SK-N-SH (cell line): ENCODE results near the gene TMEM109. TPM values are rescaled to one million over a fixed set of nuclear protein-coding genes. Genes with fewer than 3 reads are reported as not detected.
A peak's percentile ranks its signal among the peaks of the same experiment; 100 is the strongest.

Experiments used
- CTCF ChIA-PET: fragments of 300-600, 350-600 bp; formaldehyde crosslinking; extraction: SDS; loops from one replicate; lab custom pipeline; 2021; lab: Yijun Ruan, JAX
- POLR2A ChIA-PET: fragments of 350-600 bp; sonication (Branson Sonifier 250); formaldehyde crosslinking; extraction: SDS; loops from one replicate; lab custom pipeline; 2020; ENCODE audit warnings: antibody characterized with exemption, inconsistent platforms; lab: Yijun Ruan, JAX
- DNase-seq: peaks from one replicate; pipeline ENCODE4 v3.0.0; 2012
- H2AFZ ChIP-seq: fragments of 200-600 bp; sonication (generic); 2 replicates; pipeline ENCODE4 v1.8.1; 2016; ENCODE audit warnings: antibody characterized with exemption, mild to moderate bottlenecking, low read depth
- H3F3A ChIP-seq: fragments of 200-600 bp; sonication (generic); replicated peaks from 2 replicates; pipeline ENCODE3; 2016; ENCODE audit warnings: antibody characterized with exemption, mild to moderate bottlenecking; ENCODE audit not compliant: insufficient read depth
- H3K27ac ChIP-seq, 2 experiments: fragments of 200-500 bp in 1 of 2; fragments of 200-600 bp in 1 of 2; sonication (Bioruptor generic) in 1 of 2; sonication (generic), shearing (Covaris generic) in 1 of 2; 2 replicates each; pipeline versions ENCODE4 v1.5.1 to v1.6.1; 2014 to 2016; ENCODE audit warnings: low read depth in 2 of 2, inconsistent platforms in 1 of 2, low read length in 1 of 2, mild to moderate bottlenecking in 1 of 2, mixed read lengths in 1 of 2
- H3K27me3 ChIP-seq: fragments of 200-600 bp; sonication (generic), shearing (Covaris generic); 2 replicates; pipeline ENCODE4 v1.6.1; 2016; ENCODE audit warnings: mixed run types; ENCODE audit not compliant: insufficient read depth
- H3K36me3 ChIP-seq, 2 experiments: fragments of 200-500 bp in 1 of 2; fragments of 200-600 bp in 1 of 2; sonication (Bioruptor generic) in 1 of 2; sonication (generic) in 1 of 2; replicated peaks in 1 of 2; 2 replicates each; pipeline versions ENCODE3 to v1.5.1; 2014 to 2016; ENCODE audit warnings: low read length in 1 of 2, mild to moderate bottlenecking in 1 of 2; ENCODE audit not compliant: insufficient read depth in 2 of 2, control insufficient read depth in 1 of 2
- H3K4me1 ChIP-seq, 2 experiments: fragments of 200-500 bp in 1 of 2; fragments of 200-600 bp in 1 of 2; sonication (Bioruptor generic) in 1 of 2; sonication (generic), shearing (Covaris generic) in 1 of 2; 2 replicates each; pipeline versions ENCODE4 v1.5.1 to v1.6.1; 2014 to 2016; ENCODE audit warnings: low read depth in 1 of 2, low read length in 1 of 2, mixed run types in 1 of 2; ENCODE audit not compliant: insufficient read depth in 2 of 2, control insufficient read depth in 1 of 2
- H3K4me2 ChIP-seq: fragments of 200-600 bp; sonication (generic), shearing (Covaris generic); 2 replicates; pipeline ENCODE4 v1.6.1; 2017; ENCODE audit warnings: mixed run types
- H3K4me3 ChIP-seq, 2 experiments: fragments of 200-500 bp in 1 of 2; fragments of 200-600 bp in 1 of 2; sonication (Bioruptor generic) in 1 of 2; sonication (generic), shearing (Covaris generic) in 1 of 2; 2 replicates each; pipeline versions ENCODE4 v1.5.1 to v1.8.1; 2014 to 2016; ENCODE audit warnings: low read depth in 2 of 2, inconsistent platforms in 1 of 2, low read length in 1 of 2, mild to moderate bottlenecking in 1 of 2, mixed read lengths in 1 of 2, moderate library complexity in 1 of 2
- H3K79me2 ChIP-seq: fragments of 200-600 bp; sonication (generic); 2 replicates; pipeline ENCODE4 v1.8.1; 2017; ENCODE audit warnings: mild to moderate bottlenecking; ENCODE audit not compliant: insufficient read depth
- H3K9ac ChIP-seq: fragments of 200-600 bp; sonication (generic); 2 replicates; pipeline ENCODE4 v1.6.1; 2017; ENCODE audit warnings: mixed run types
- H3K9me2 ChIP-seq: fragments of 200-600 bp; sonication (generic); 2 replicates; pipeline ENCODE4 v1.6.1; 2017; ENCODE audit warnings: mixed run types
- H3K9me3 ChIP-seq: fragments of 200-600 bp; sonication (generic); 2 replicates; pipeline ENCODE4 v1.6.1; 2017; ENCODE audit warnings: mixed run types, mild to moderate bottlenecking, moderate library complexity
- H4K20me1 ChIP-seq: fragments of 200-600 bp; sonication (generic); 2 replicates; pipeline ENCODE4 v1.6.1; 2017; ENCODE audit warnings: mild to moderate bottlenecking, mixed run types; ENCODE audit not compliant: insufficient read depth
- CHD2 ChIP-seq: fragments of 150-350 bp; IDR thresholded peaks from 2 replicates; pipeline ENCODE4 v1.6.1; 2018; ENCODE audit warnings: low read length; ENCODE audit not compliant: partially characterized antibody
- ELF1 ChIP-seq: IDR thresholded peaks from 2 replicates; pipeline ENCODE4 v1.4.0; 2012
- EP300 ChIP-seq, 2 experiments: IDR thresholded peaks; 2 replicates each; pipeline versions ENCODE4 v1.4.0 to v1.6.1; 2012; ENCODE audit warnings: borderline replicate concordance in 1 of 2, low read depth in 1 of 2, low read length in 1 of 2
- EZH2phosphoT487 ChIP-seq: fragments of 200-600 bp; sonication (generic); IDR thresholded peaks from 2 replicates; pipeline ENCODE4 v1.6.1; 2017; ENCODE audit warnings: low read depth, mixed run types, mild to moderate bottlenecking, antibody characterized with exemption, moderate library complexity, borderline replicate concordance
- FOSL2 ChIP-seq: IDR thresholded peaks from 2 replicates; pipeline ENCODE4 v1.4.0; 2012; ENCODE audit warnings: low read depth, mild to moderate bottlenecking, moderate library complexity, borderline replicate concordance
- GABPA ChIP-seq: IDR thresholded peaks from 2 replicates; pipeline ENCODE4 v1.4.0; 2012; ENCODE audit warnings: low read depth, mild to moderate bottlenecking
- MXI1 ChIP-seq: IDR thresholded peaks from 2 replicates; pipeline ENCODE4 v1.6.1; 2012; ENCODE audit warnings: mild to moderate bottlenecking, low read depth, low read length, improper control_type of control experiment
- NFIC ChIP-seq: IDR thresholded peaks from 2 replicates; pipeline ENCODE4 v1.4.0; 2012; ENCODE audit warnings: borderline replicate concordance
- NRF1 ChIP-seq: IDR thresholded peaks from 2 replicates; pipeline ENCODE4 v1.6.1; 2012; ENCODE audit warnings: low read depth, mild to moderate bottlenecking, low read length
- POLR2AphosphoS5 ChIP-seq: IDR thresholded peaks from 2 replicates; pipeline ENCODE4 v1.6.1; 2012; ENCODE audit warnings: low read depth, low read length
- RCOR1 ChIP-seq: fragments of 150-350 bp; IDR thresholded peaks from 2 replicates; pipeline ENCODE4 v1.6.1; 2017; ENCODE audit warnings: antibody characterized with exemption, low read length
- REST ChIP-seq: IDR thresholded peaks from 2 replicates; pipeline ENCODE4 v1.6.1; 2012; ENCODE audit warnings: mild to moderate bottlenecking, low read depth, low read length, moderate library complexity
- SIN3A ChIP-seq: IDR thresholded peaks from 2 replicates; pipeline ENCODE4 v1.6.1; 2012; ENCODE audit warnings: low read depth, mild to moderate bottlenecking, low read length, moderate library complexity, borderline replicate concordance
- TAF1 ChIP-seq: IDR thresholded peaks from 2 replicates; pipeline ENCODE4 v1.6.1; 2012; ENCODE audit warnings: low read depth, mild to moderate bottlenecking, low read length, moderate library complexity, borderline replicate concordance
- TEAD4 ChIP-seq: IDR thresholded peaks from 2 replicates; pipeline ENCODE4 v1.4.0; 2012; ENCODE audit warnings: mild to moderate bottlenecking, borderline replicate concordance; ENCODE audit not compliant: insufficient read depth
- USF1 ChIP-seq: IDR thresholded peaks from 2 replicates; pipeline ENCODE4 v1.4.0; 2012; ENCODE audit warnings: low read depth, borderline replicate concordance
- WGBS: methylation state at CpG from one replicate; pipeline ENCODE4 v1.1.6; 2017; ENCODE audit warnings: low lambda C conversion rate; 5-methylcytosine and 5-hydroxymethylcytosine counted together
- polyA plus RNA-seq, 3 experiments: library from polyadenylated mRNA; depleted of rRNA; stranded (reverse); fragments of >200 nt; gene quantifications; 2 replicates each; pipeline ENCODE4 v1.2.3, GENCODE V29; 2012
- TF ChIP-seq, protein P1 (sequence below): IDR thresholded peaks from 2 replicates; pipeline ENCODE4 v1.4.0; 2012; ENCODE audit warnings: low read depth
- TF ChIP-seq, protein P2 (sequence below): IDR thresholded peaks from 2 replicates; pipeline ENCODE4 v1.4.0; 2012; ENCODE audit warnings: low read depth, borderline replicate concordance

TMEM109 gene
- polyA plus RNA-seq, 1 of the 3 experiments (the other 2 are of a cell fraction) = 52.7 TPM

GRCh38 chr11:60906132-60906972, 7.6 kb upstream of the TMEM109 start, which contains the start of gene PRPF19:
Gene PRPF19 (minus strand): TSS chr11:60906585. CDS start chr11:60906382, 203 bp downstream.
- peak within 1 kb of the TSS; percentile 92 for H3K4me2 ChIP-seq
- H3K9me3 ChIP-seq = no peaks in the 10 kb centered on the region
- DNase-seq = peak; percentile 97
- H3K79me2 ChIP-seq = peaks cover 43% of the 10 kb centered on the region
- H3K27ac ChIP-seq = peak within 1 kb of the TSS; percentile 83 to 90
- H2AFZ ChIP-seq = peak within 1 kb of the TSS; percentile 83
- peaks cover 0 to 17% of the 10 kb centered on the region in 2 experiments; a peak in 2 of 4 replicates for H3K4me1 ChIP-seq
- 0% methylated on average over 18 of the region's 75 CpGs for WGBS
- H3K4me3 ChIP-seq = peak within 1 kb of the TSS; percentile 92 to 99
- peaks cover 23% of the 10 kb centered on the region for H4K20me1 ChIP-seq
- POLR2A ChIA-PET = interaction anchor here (2.2 kb wide), 1 partner anchor 8 kb away, joined by 8 read pairs; the partner anchor contains the start of gene TMEM109
- H3K9me2 ChIP-seq = no peaks in the 10 kb centered on the region
- no peaks in the 10 kb centered on the region for H3F3A ChIP-seq
- H3K36me3 ChIP-seq = peaks cover 9 to 26% of the 10 kb centered on the region in 2 experiments
- peak within 1 kb of the TSS; percentile 89 for H3K9ac ChIP-seq
- TF ChIP-seq NRF1 (no peak), ELF1 (peak; percentile 75), REST (peak; percentile 4; the same call in 1 of the 2 replicates), MXI1 (peak; percentile 94), EZH2phosphoT487 (no peak), USF1 (peak; percentile 1; the same call in 1 of the 2 replicates), TAF1 (peak; percentile 82), RCOR1 (0 out of 2 replicates have a peak, but pooled peaks have one; percentile 5), GABPA (peak; percentile 88), EP300 (IDR thresholded peaks at IDR 0.05; ENCODE audit: borderline replicate concordance in 1 of 2, low read depth in 1 of 2, low read length in 1 of 2) (no peak), SIN3A (no peak; the same call in 1 of the 2 replicates), POLR2AphosphoS5 (peak; percentile 90), CHD2 (peak; percentile 97), FOSL2 (no peak), TEAD4 (no peak), NFIC (no peak)
- TF ChIP-seq, protein P1, sequence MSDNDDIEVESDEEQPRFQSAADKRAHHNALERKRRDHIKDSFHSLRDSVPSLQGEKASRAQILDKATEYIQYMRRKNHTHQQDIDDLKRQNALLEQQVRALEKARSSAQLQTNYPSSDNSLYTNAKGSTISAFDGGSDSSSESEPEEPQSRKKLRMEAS = peak; percentile 93
- TF ChIP-seq, protein P2, sequence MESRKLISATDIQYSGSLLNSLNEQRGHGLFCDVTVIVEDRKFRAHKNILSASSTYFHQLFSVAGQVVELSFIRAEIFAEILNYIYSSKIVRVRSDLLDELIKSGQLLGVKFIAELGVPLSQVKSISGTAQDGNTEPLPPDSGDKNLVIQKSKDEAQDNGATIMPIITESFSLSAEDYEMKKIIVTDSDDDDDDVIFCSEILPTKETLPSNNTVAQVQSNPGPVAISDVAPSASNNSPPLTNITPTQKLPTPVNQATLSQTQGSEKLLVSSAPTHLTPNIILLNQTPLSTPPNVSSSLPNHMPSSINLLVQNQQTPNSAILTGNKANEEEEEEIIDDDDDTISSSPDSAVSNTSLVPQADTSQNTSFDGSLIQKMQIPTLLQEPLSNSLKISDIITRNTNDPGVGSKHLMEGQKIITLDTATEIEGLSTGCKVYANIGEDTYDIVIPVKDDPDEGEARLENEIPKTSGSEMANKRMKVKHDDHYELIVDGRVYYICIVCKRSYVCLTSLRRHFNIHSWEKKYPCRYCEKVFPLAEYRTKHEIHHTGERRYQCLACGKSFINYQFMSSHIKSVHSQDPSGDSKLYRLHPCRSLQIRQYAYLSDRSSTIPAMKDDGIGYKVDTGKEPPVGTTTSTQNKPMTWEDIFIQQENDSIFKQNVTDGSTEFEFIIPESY = peak; percentile 86; the same call in 1 of the 2 replicates
- CTCF ChIA-PET = interaction anchor here (0.8 to 21.9 kb wide), 4 partner anchors 11 to 131 kb away, joined by 3 to 550 read pairs (median 7); partner anchors contain the start of gene CCDC86
- no peaks in the 10 kb centered on the region; the same call in 1 of the 2 replicates for H3K27me3 ChIP-seq
